Brain microvascular endothelial cell (primary cell): ENCODE results near the gene KLK13.

Experiments used
- DNase-seq: peaks from one replicate; pipeline ENCODE4 v3.0.0-alpha.2; 2020
- H3K27ac ChIP-seq: fragments of 250-450 bp; sonication (Bioruptor Pico); 2 replicates; pipeline ENCODE4 v1.5.1; 2020; ENCODE audit warnings: mild to moderate bottlenecking, moderate library complexity
- H3K27me3 ChIP-seq: fragments of 250-450 bp; sonication (Bioruptor Pico); replicated peaks from 2 replicates; pipeline ENCODE4 v1.5.1; 2020; ENCODE audit warnings: mild to moderate bottlenecking
- H3K36me3 ChIP-seq: fragments of 250-450 bp; sonication (Bioruptor Pico); replicated peaks from 2 replicates; pipeline ENCODE4 v1.5.1; 2020; ENCODE audit warnings: mild to moderate bottlenecking
- H3K4me3 ChIP-seq: 2 replicates; pipeline ENCODE4 v1.5.1; 2011; ENCODE audit warnings: low read depth, mild to moderate bottlenecking, control low read depth, low read length, moderate library complexity
- in situ Hi-C: cut with HindIII; loops from 2 replicates; pipeline ENCODE4 v1.10.0; 2017; ENCODE audit warnings: low sequenced_read_pairs, low pct_ligation_motif_present
- TF ChIP-seq, protein P1 (sequence below): IDR thresholded peaks from 2 replicates; pipeline ENCODE4 v1.5.1; 2011; ENCODE audit warnings: low read depth, mild to moderate bottlenecking, moderate library complexity, low read length, control low read depth, inconsistent platforms; ENCODE audit errors: missing control alignments

KLK13 gene

GRCh38 chr19:51076631-51077213, 11.8 kb upstream of the KLK13 start:
- Histone ChIP-seq H3K27ac (no peak overlapping the region), H3K4me3 (no peak overlapping the region), H3K27me3 (no peaks in the 10 kb centered on the region), H3K36me3 (no peaks in the 10 kb centered on the region)
- TF ChIP-seq, protein P1, sequence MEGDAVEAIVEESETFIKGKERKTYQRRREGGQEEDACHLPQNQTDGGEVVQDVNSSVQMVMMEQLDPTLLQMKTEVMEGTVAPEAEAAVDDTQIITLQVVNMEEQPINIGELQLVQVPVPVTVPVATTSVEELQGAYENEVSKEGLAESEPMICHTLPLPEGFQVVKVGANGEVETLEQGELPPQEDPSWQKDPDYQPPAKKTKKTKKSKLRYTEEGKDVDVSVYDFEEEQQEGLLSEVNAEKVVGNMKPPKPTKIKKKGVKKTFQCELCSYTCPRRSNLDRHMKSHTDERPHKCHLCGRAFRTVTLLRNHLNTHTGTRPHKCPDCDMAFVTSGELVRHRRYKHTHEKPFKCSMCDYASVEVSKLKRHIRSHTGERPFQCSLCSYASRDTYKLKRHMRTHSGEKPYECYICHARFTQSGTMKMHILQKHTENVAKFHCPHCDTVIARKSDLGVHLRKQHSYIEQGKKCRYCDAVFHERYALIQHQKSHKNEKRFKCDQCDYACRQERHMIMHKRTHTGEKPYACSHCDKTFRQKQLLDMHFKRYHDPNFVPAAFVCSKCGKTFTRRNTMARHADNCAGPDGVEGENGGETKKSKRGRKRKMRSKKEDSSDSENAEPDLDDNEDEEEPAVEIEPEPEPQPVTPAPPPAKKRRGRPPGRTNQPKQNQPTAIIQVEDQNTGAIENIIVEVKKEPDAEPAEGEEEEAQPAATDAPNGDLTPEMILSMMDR = no peak
- in situ Hi-C loops = no loop called here
- no peak for DNase-seq

DNA sequence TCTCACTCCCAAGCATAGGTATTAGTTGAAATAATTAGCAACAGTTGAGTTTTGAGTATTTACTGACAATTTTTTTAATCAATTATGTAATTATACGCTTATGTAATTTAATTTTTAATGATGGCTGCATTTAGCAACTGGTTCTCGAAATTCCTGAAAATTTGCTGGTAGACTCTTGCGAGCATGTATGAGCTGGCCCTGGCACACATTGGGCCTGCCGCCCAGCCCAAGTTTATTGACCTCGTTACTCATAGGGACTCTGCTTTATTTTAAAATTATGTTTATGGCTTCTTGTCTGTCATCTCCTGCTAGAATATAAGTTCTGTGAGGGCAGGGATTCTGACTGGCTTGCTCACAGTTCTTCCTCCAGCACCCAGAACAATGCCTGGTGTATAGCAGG, 11.1 kb upstream of the KLK13 start:
- TF ChIP-seq, protein P1 = no peak
- Histone ChIP-seq H3K27me3 (no peaks in the 10 kb centered on the region), H3K27ac (no peak overlapping the region), H3K4me3 (no peak overlapping the region), H3K36me3 (no peaks in the 10 kb centered on the region)
- in situ Hi-C loops = no loop called here
- no peak for DNase-seq

- Histone ChIP-seq H3K27ac (no peak overlapping the region), H3K27me3 (no peaks in the 10 kb centered on the region)
- in situ Hi-C loops = no loop called here
Observed at GRCh38 chr19:51071095-51071405, 6.2 kb upstream of the KLK13 start.

GRCh38 chr19:51070334-51071094, 5.6 kb upstream of the KLK13 start:
- no peak overlapping the region for H3K4me3 ChIP-seq
- in situ Hi-C loops = no loop called here

More at GRCh38 chr19:51071095-51071405, 6.2 kb upstream of the KLK13 start:
- DNase-seq = no peak
- TF ChIP-seq, protein P1 = no peak
- no peaks in the 10 kb centered on the region for H3K36me3 ChIP-seq
- H3K4me3 ChIP-seq = no peak overlapping the region

GRCh38 chr19:51066393-51067186, 1.7 kb upstream of the KLK13 start:
- H3K36me3 ChIP-seq = no peaks in the 10 kb centered on the region
- in situ Hi-C loops = no loop called here
- TF ChIP-seq, protein P1 = no peak
- H3K27me3 ChIP-seq = no peaks in the 10 kb centered on the region
- H3K27ac ChIP-seq = no peak overlapping the region
- DNase-seq = no peak
- no peak overlapping the region for H3K4me3 ChIP-seq

More at GRCh38 chr19:51070334-51071094, 5.6 kb upstream of the KLK13 start:
- no peak overlapping the region for H3K27ac ChIP-seq
- H3K36me3 ChIP-seq = no peaks in the 10 kb centered on the region
- DNase-seq = no peak
- TF ChIP-seq, protein P1 = no peak
- H3K27me3 ChIP-seq = no peaks in the 10 kb centered on the region
